Testis (tissue), 3 donors: ENCODE measurements around the gene GNA15. TPM values are rescaled to one million over a fixed set of nuclear protein-coding genes. Genes with fewer than 3 reads are reported as not detected.

Experiments
- DNase-seq: peaks from one replicate; pipeline ENCODE4 v3.0.0-alpha.2; 2019
- H3K27ac ChIP-seq, 2 donors: fragments of 200-600 bp; sonication (generic); one replicate each; pipeline ENCODE4 v1.5.1; 2019
- H3K27me3 ChIP-seq: fragments of 200-600 bp; sonication (generic); one replicate; pipeline ENCODE4 v1.5.1; 2019
- H3K36me3 ChIP-seq: fragments of 200-600 bp; sonication (generic); one replicate; pipeline ENCODE4 v1.5.1; 2017; ENCODE audit warnings: low read depth; ENCODE audit errors: missing control alignments
- H3K4me1 ChIP-seq: fragments of 200-600 bp; sonication (generic); one replicate; pipeline ENCODE4 v1.5.1; 2019
- H3K4me3 ChIP-seq, 2 donors: fragments of 200-600 bp; sonication (generic); one replicate each; pipeline ENCODE4 v1.5.1; 2017 to 2019
- H3K9me3 ChIP-seq: fragments of 200-600 bp; sonication (generic); one replicate; pipeline ENCODE4 v1.5.1; 2017
- POLR2A ChIP-seq: fragments of 450-650 bp; IDR thresholded peaks from one replicate; pipeline ENCODE4 v1.6.1; 2017; ENCODE audit warnings: antibody characterized with exemption, mild to moderate bottlenecking, moderate library complexity
- WGBS, 2 donors: methylation state at CpG; one replicate each; pipeline ENCODE4 v1.1.5; 2018; 5-methylcytosine and 5-hydroxymethylcytosine counted together
- intact Hi-C: fragments of 100-400 bp; cut with DNase I; formaldehyde crosslinking; loops from one replicate; pipeline ENCODE4 v1.15.1; 2023; ENCODE audit warnings: low total_unique reads
- polyA plus RNA-seq: library from polyadenylated mRNA; stranded (reverse); fragments of 350-450 nt; fragmentation: Illumina TruSeq; extraction: RNeasy Lipid Tissue Mini Kit (QIAGEN cat#74804); gene quantifications from one replicate; pipeline ENCODE4 v1.2.3, GENCODE V29; 2014; ENCODE audit warnings: low read depth, low replicate concordance; ENCODE audit not compliant: insufficient read depth
- total RNA-seq, 2 donors: library from RNA; depleted of rRNA; stranded (reverse); fragments of >200 nt; gene quantifications; one replicate each; pipeline ENCODE4 v1.2.3, GENCODE V29; 2016
- TF ChIP-seq, protein P1 (sequence below), 3 experiments: fragments of 450-650 bp in 2 of 3; fragments of 200-600 bp in 1 of 3; sonication (generic) in 1 of 3; IDR thresholded peaks; one replicate each; pipeline ENCODE4 v1.5.1; 2016 to 2019; ENCODE audit warnings: antibody characterized with exemption in 3 of 3, mild to moderate bottlenecking in 2 of 3, moderate library complexity in 1 of 3

GNA15 gene
- total and polyA plus RNA-seq, 3 donors from 2014 or later = 2.5 to 4.0 (median 3.6) TPM

DNA sequence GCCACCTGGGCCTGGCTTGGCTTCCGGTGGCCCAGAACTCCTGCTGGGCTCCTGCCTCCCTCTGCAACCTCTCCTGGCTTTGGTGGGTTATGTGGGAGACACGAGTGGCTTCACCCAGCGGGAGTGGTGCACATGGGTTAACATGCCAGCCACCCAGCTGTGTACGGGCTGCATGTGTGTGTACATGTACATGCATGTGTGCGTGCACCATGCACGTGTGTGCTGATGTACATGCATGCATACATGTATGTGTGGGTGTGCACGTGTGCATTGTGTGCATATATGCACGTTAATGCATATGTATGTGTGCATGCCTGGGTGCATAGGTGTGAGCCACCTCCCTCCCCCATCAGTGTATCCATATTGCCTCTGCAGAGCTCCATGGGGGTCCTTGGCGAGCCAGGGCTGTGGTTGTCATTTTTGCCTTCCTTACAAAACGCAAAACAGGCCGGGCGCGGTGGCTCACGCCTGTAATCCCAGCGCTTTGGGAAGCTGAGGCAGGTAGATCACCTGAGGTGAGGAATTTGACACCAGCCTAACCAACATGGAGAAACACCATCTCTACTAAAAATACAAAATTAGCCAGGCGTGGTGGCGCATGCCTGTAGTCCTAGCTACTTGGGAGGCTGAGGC is 29.2 kb upstream of the GNA15 start:
- intact Hi-C loops = no loop called here
- WGBS, 2 donors = 89 to 96% methylated on average over 9 to 17 of the region's 17 CpGs
- no peak overlapping the region for H3K27ac ChIP-seq

DNA sequence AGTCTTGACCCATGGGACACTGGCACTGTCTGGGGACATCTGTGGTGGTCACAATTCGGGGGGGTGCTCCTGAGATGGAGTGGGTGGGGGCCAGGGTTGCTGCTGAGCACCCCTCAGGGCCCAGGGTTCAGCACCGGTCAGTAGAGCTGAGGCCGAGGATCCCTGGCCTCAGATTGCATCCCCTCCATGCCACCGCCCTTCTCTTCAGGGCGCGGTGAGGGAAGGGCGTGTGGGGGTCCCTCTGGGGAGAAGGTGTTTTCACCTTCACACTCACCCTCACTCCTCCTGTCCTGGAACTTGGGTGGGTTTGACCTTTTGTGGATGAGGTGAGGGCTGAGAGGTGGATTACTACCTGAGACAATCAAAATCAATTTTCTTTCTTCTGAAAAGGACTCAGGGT is 28.2 kb upstream of the GNA15 start:
- DNase-seq = no peak
- Histone ChIP-seq H3K27me3 (no peaks in the 10 kb centered on the region), H3K9me3 (no peaks in the 10 kb centered on the region), H3K4me1 (peaks cover 18% of the 10 kb centered on the region), H3K4me3 (no peak overlapping the region), H3K36me3 (no peaks in the 10 kb centered on the region), H3K27ac (no peak overlapping the region)
- intact Hi-C loops = no loop called here
- TF ChIP-seq, protein P1, sequence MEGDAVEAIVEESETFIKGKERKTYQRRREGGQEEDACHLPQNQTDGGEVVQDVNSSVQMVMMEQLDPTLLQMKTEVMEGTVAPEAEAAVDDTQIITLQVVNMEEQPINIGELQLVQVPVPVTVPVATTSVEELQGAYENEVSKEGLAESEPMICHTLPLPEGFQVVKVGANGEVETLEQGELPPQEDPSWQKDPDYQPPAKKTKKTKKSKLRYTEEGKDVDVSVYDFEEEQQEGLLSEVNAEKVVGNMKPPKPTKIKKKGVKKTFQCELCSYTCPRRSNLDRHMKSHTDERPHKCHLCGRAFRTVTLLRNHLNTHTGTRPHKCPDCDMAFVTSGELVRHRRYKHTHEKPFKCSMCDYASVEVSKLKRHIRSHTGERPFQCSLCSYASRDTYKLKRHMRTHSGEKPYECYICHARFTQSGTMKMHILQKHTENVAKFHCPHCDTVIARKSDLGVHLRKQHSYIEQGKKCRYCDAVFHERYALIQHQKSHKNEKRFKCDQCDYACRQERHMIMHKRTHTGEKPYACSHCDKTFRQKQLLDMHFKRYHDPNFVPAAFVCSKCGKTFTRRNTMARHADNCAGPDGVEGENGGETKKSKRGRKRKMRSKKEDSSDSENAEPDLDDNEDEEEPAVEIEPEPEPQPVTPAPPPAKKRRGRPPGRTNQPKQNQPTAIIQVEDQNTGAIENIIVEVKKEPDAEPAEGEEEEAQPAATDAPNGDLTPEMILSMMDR (IDR thresholded peaks at IDR 0.05) = no peak
- 91 to 96% methylated on average over 7 of the region's 7 CpGs for WGBS, 2 donors

More for the DNA sequence above, 29.2 kb upstream of the GNA15 start:
- Histone ChIP-seq H3K36me3 (no peaks in the 10 kb centered on the region), H3K4me1 (peaks cover 22% of the 10 kb centered on the region), H3K27me3 (no peaks in the 10 kb centered on the region), H3K4me3 (no peak overlapping the region), H3K9me3 (no peaks in the 10 kb centered on the region)
- TF ChIP-seq, protein P1 (IDR thresholded peaks at IDR 0.05) = no peak
- no peak for TF ChIP-seq POLR2A
- DNase-seq = no peak

DNA sequence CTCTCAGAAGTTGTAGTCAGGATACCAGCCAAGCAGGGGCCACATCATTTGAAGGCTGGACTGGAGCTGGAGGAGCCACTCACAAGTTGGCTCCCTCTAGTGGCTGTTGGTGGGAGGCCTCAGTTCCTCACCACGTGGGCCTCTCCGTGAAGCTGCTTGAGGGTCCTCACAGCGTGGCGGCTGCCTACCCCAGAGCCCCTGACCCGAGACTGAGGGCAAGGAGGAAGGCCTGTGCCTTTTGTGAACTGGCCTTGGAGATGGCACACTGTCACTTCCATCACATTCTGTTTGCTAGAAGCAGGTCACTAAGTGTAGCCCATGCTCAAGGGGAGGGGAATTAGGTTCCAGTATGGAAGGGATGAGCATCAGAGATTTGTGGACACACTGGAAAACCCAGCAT is 27.1 kb upstream of the GNA15 start:
- H3K9me3 ChIP-seq = no peaks in the 10 kb centered on the region
- peak; percentile 75 for DNase-seq
- H3K27me3 ChIP-seq = no peaks in the 10 kb centered on the region
- no peak overlapping the region for H3K4me3 ChIP-seq
- intact Hi-C loops = no loop called here
- no peaks in the 10 kb centered on the region for H3K36me3 ChIP-seq
- TF ChIP-seq, protein P1 (IDR thresholded peaks at IDR 0.05) = peak; percentile 26 to 70 (median 67)
- TF ChIP-seq POLR2A = no peak
- no peak overlapping the region for H3K27ac ChIP-seq
- H3K4me1 ChIP-seq = peaks cover 15% of the 10 kb centered on the region
- WGBS, 2 donors = 52 to 62% methylated on average over 5 of the region's 5 CpGs

DNA sequence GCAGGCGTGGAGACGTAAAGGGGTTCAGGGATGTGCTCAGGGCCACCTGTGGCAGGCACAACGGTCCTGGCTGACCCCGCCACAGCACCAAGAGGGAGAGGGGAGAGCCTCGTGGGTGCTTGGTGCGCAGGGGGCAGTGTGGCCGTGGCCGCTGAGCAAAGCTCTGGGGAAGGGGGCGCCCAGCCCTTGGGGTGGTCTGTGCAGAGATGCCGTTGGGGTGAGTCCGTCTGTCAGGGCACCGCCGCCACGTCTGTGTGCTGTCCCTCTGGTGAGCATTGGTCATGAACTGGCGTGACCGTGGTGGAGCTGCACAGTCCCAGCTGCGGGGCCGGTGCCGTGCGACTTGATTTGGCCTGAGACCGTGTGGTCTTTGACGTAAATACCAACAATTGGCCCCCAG is 26.3 kb upstream of the GNA15 start:
- no peaks in the 10 kb centered on the region for H3K27me3 ChIP-seq
- no peak overlapping the region for H3K27ac ChIP-seq
- no peaks in the 10 kb centered on the region for H3K9me3 ChIP-seq
- no peak overlapping the region for H3K4me3 ChIP-seq
- H3K4me1 ChIP-seq = peaks cover 20% of the 10 kb centered on the region
- no peak for DNase-seq
- H3K36me3 ChIP-seq = no peaks in the 10 kb centered on the region
- no peak for TF ChIP-seq POLR2A
- WGBS, 2 donors = 90% methylated on average over 15 to 22 of the region's 22 CpGs
- intact Hi-C loops = no loop called here

DNA sequence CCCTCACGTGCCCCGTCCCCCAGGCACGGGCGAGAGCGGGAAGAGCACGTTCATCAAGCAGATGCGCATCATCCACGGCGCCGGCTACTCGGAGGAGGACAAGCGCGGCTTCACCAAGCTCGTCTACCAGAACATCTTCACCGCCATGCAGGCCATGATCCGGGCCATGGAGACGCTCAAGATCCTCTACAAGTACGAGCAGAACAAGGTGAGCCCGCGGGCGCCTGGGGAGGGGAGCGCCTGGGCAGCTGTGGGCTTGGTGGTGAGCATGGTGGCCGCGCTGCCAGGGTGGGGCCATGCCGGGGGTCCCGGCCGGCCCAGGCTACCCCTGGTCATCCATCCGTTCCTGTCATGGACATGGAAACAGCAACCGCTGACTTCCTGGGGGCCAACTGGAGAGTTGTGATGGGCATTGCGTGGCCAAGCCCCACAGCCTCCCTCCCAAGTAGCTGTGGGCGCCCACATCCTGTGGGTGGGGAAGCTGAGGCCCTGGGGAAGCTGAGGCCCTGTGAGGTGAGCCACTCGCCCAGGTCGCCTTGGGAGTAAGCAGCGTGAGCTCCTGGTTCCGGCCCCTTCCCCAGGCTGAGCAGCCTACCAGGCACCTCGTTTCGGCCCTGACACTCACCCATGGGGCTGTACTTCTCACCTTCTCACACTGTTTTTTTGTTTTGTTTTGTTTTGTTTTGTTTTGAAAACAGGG is 25.6 kb upstream of the GNA15 start:
- no peak overlapping the region for H3K4me3 ChIP-seq
- WGBS, 2 donors = 93 to 97% methylated on average over 32 to 37 of the region's 37 CpGs
- peaks cover 21% of the 10 kb centered on the region for H3K4me1 ChIP-seq
- DNase-seq = no peak
- no peaks in the 10 kb centered on the region for H3K27me3 ChIP-seq
- no peaks in the 10 kb centered on the region for H3K36me3 ChIP-seq
- no peak overlapping the region for H3K27ac ChIP-seq
- intact Hi-C loops = no loop called here
- TF ChIP-seq, protein P1 (IDR thresholded peaks at IDR 0.05) = no peak
- TF ChIP-seq POLR2A = no peak
- H3K9me3 ChIP-seq = no peaks in the 10 kb centered on the region
